AG08396 (cell line): ENCODE data around the gene BASP1.
A peak's percentile ranks its signal among the peaks of the same experiment; 100 is the strongest.

Experiments
- DNase-seq: peaks from one replicate; pipeline ENCODE4 v3.0.0; 2012; ENCODE audit warnings: low spot score, mixed read lengths

BASP1 gene

GRCh38 chr5:17217493-17218352 lies at the start of gene BASP1:
Gene BASP1, plus strand, starts transcription at chr5:17217631. Its CDS starts 57,586 bp downstream, at chr5:17275217.
- DNase-seq: peak; percentile 92

- no peak for DNase-seq
Observed at GRCh38 chr5:17169507-17169906, 47.9 kb upstream of the BASP1 start.

- no peak for DNase-seq
Observed at GRCh38 chr5:17172791-17173190, 44.6 kb upstream of the BASP1 start.

GRCh38 chr5:17174965-17175364 lies 42.5 kb upstream of the BASP1 start:
- DNase-seq: no peak

GRCh38 chr5:17177501-17178372 lies 39.7 kb upstream of the BASP1 start:
- DNase-seq: no peak

GRCh38 chr5:17178373-17178675 lies 39.1 kb upstream of the BASP1 start:
- no peak for DNase-seq

- no peak for DNase-seq
Observed at GRCh38 chr5:17180330-17180843, 37.0 kb upstream of the BASP1 start.

GRCh38 chr5:17180864-17181723 lies 36.3 kb upstream of the BASP1 start:
- DNase-seq: peak; percentile 61

- no peak for DNase-seq
Observed at GRCh38 chr5:17182494-17182893, 34.9 kb upstream of the BASP1 start.

GRCh38 chr5:17182981-17183380 lies 34.5 kb upstream of the BASP1 start:
- no peak for DNase-seq

GRCh38 chr5:17183831-17184230 lies 33.6 kb upstream of the BASP1 start:
- no peak for DNase-seq

GRCh38 chr5:17184588-17184987 lies 32.8 kb upstream of the BASP1 start:
- DNase-seq: no peak

- no peak for DNase-seq
Observed at GRCh38 chr5:17185349-17185748, 32.1 kb upstream of the BASP1 start.

GRCh38 chr5:17185773-17186172 lies 31.7 kb upstream of the BASP1 start:
- peak; percentile 64 for DNase-seq

GRCh38 chr5:17186256-17186655 lies 31.2 kb upstream of the BASP1 start:
- DNase-seq: no peak

- DNase-seq: no peak
Observed at GRCh38 chr5:17187011-17187785, 30.2 kb upstream of the BASP1 start.

- DNase-seq: no peak
Observed at GRCh38 chr5:17187786-17188170, 29.7 kb upstream of the BASP1 start.

- no peak for DNase-seq
Observed at GRCh38 chr5:17189381-17190036, 27.9 kb upstream of the BASP1 start.

- DNase-seq: no peak
Observed at GRCh38 chr5:17190242-17190778, 27.1 kb upstream of the BASP1 start.

GRCh38 chr5:17190799-17191391 lies 26.5 kb upstream of the BASP1 start:
- no peak for DNase-seq
